Esophagus squamous epithelium (tissue), 5 donors: ENCODE measurements around the gene TOP2A. TPM values are rescaled to one million over a fixed set of nuclear protein-coding genes. Genes with fewer than 3 reads are reported as not detected.

ENCODE experiments used
- DNase-seq: peaks from one replicate; lab custom pipeline; 2025; lab: John Stamatoyannopoulos, UW
- H3K27ac ChIP-seq, 4 donors: fragments of 200-600 bp; sonication (generic); one replicate each; pipeline ENCODE4 v1.5.1; 2016 to 2019; ENCODE audit warnings: mild to moderate bottlenecking in 1 of 4
- H3K27me3 ChIP-seq, 4 donors: fragments of 200-600 bp; sonication (generic); 1 replicate in 3 of 4; 2 replicates in 1 of 4; pipeline versions ENCODE4 v1.5.1 to v1.6.0; 2017 to 2021; ENCODE audit warnings: antibody characterized with exemption in 1 of 4
- H3K36me3 ChIP-seq, 3 donors: fragments of 200-600 bp; sonication (generic); one replicate each; pipeline ENCODE4 v1.5.1; 2016 to 2019
- H3K4me1 ChIP-seq, 3 donors: fragments of 200-600 bp; sonication (generic); one replicate each; pipeline ENCODE4 v1.5.1; 2017 to 2019
- H3K4me3 ChIP-seq, 4 donors: fragments of 200-600 bp; sonication (generic); 1 replicate in 3 of 4; 2 replicates in 1 of 4; pipeline ENCODE4 v1.5.1; 2016 to 2019; ENCODE audit warnings: mild to moderate bottlenecking in 2 of 4, moderate library complexity in 1 of 4
- H3K9me3 ChIP-seq, 3 donors: fragments of 200-600 bp; sonication (generic); one replicate each; pipeline ENCODE4 v1.5.1; 2016 to 2019
- CTCF ChIP-seq, 6 experiments: fragments of 450-650 bp in 4 of 6; fragments of 200-600 bp in 2 of 6; sonication (generic) in 2 of 6; IDR thresholded peaks; one replicate each; pipeline ENCODE4 v1.5.1; 2016 to 2019; ENCODE audit warnings: antibody characterized with exemption in 6 of 6, mild to moderate bottlenecking in 4 of 6, moderate library complexity in 4 of 6
- POLR2A ChIP-seq, 4 donors: fragments of 450-650 bp; IDR thresholded peaks; one replicate each; pipeline ENCODE4 v1.6.1; 2017; ENCODE audit warnings: antibody characterized with exemption in 4 of 4, mild to moderate bottlenecking in 4 of 4, moderate library complexity in 3 of 4
- WGBS, 2 donors: methylation state at CpG; one replicate each; pipeline ENCODE4 v1.1.5; 2018; 5-methylcytosine and 5-hydroxymethylcytosine counted together
- intact Hi-C: fragments of 100-400 bp; cut with DNase I; formaldehyde crosslinking; loops from one replicate; pipeline ENCODE4 v1.15.0; 2022
- total RNA-seq, 4 donors: library from RNA; depleted of rRNA; stranded (reverse); fragments of >200 nt; gene quantifications; one replicate each; pipeline ENCODE4 v1.1.0, GENCODE V29; 2016
- donor health status: DM: yes; HTN: yes; CAD: no.

TOP2A gene
- total RNA-seq, 4 donors from 2014 or later, result 24.9 to 87.1 (median 50.6) TPM

GRCh38 chr17:40356990-40357881, 60.5 kb downstream of the TOP2A start:
- Histone ChIP-seq H3K4me3 (no peak overlapping the region), H3K27me3 (no peaks in the 10 kb centered on the region), H3K36me3 (peaks cover 7 to 41% (median 18%) of the 10 kb centered on the region in 3 donors), H3K27ac (peak overlapping the region in 2 of 4 donors; percentile 7 to 9), H3K4me1 (peaks cover 6 to 62% (median 11%) of the 10 kb centered on the region in 3 donors), H3K9me3 (no peaks in the 10 kb centered on the region)
- WGBS, 2 donors, result 40 to 71% methylated on average over 1 to 4 of the region's 19 CpGs
- TF ChIP-seq CTCF (IDR thresholded peaks at IDR 0.05) (no peak), POLR2A (IDR thresholded peaks at IDR 0.05) (no peak)
- DNase-seq, result no peak
- intact Hi-C loops, result loop anchor here (10.0 kb wide), 1 partner anchor 162 kb away; no protein-coding TSS in a partner anchor

GRCh38 chr17:40355804-40356758, 61.6 kb downstream of the TOP2A start:
- no peak for DNase-seq
- TF ChIP-seq POLR2A (IDR thresholded peaks at IDR 0.05) (no peak), CTCF (IDR thresholded peaks at IDR 0.05) (no peak)
- intact Hi-C loops, result loop anchor here (2.0 to 10.0 kb wide), 2 partner anchors 53 to 161 kb away; no protein-coding TSS in a partner anchor
- peak overlapping the region in 2 of 4 donors; percentile 31 to 63 for H3K27ac ChIP-seq
- H3K4me1 ChIP-seq, result peaks cover 4 to 62% (median 11%) of the 10 kb centered on the region in 3 donors
- WGBS, 2 donors, result 63 to 69% methylated on average over 6 to 17 of the region's 33 CpGs
- no peaks in the 10 kb centered on the region for H3K27me3 ChIP-seq
- no peak overlapping the region for H3K4me3 ChIP-seq
- H3K9me3 ChIP-seq, result no peaks in the 10 kb centered on the region
- peaks cover 11 to 52% (median 18%) of the 10 kb centered on the region in 3 donors for H3K36me3 ChIP-seq

GRCh38 chr17:40355123-40355803, 62.4 kb downstream of the TOP2A start:
- H3K27me3 ChIP-seq, result no peaks in the 10 kb centered on the region
- H3K9me3 ChIP-seq, result no peaks in the 10 kb centered on the region
- peaks cover 11 to 53% (median 18%) of the 10 kb centered on the region in 3 donors for H3K36me3 ChIP-seq
- 33 to 55% methylated on average over 2 to 17 of the region's 29 CpGs for WGBS, 2 donors
- intact Hi-C loops, result loop anchor here (2.0 to 10.0 kb wide), 2 partner anchors 52 to 160 kb away; no protein-coding TSS in a partner anchor
- no peak for TF ChIP-seq POLR2A (IDR thresholded peaks at IDR 0.05)
- TF ChIP-seq CTCF (IDR thresholded peaks at IDR 0.05), result peak; percentile 94 to 98 (median 96)
- no peak for DNase-seq
- H3K27ac ChIP-seq, result peak overlapping the region in 3 of 4 donors; percentile 9 to 34 (median 31)
- H3K4me3 ChIP-seq, result no peak overlapping the region
- peaks cover 7 to 66% (median 17%) of the 10 kb centered on the region in 3 donors for H3K4me1 ChIP-seq

GRCh38 chr17:40354221-40355122, 63.2 kb downstream of the TOP2A start:
- Histone ChIP-seq H3K9me3 (no peaks in the 10 kb centered on the region), H3K4me1 (peaks cover 14 to 69% (median 25%) of the 10 kb centered on the region in 3 donors), H3K27me3 (no peaks in the 10 kb centered on the region), H3K4me3 (no peak overlapping the region), H3K27ac (peak overlapping the region in 3 of 4 donors; percentile 9 to 34 (median 31)), H3K36me3 (peaks cover 11 to 55% (median 18%) of the 10 kb centered on the region in 3 donors)
- 86 to 91% methylated on average over 13 of the region's 30 CpGs for WGBS, 2 donors
- DNase-seq, result no peak
- intact Hi-C loops, result loop anchor here (2.0 to 10.0 kb wide), 2 partner anchors 52 to 160 kb away; no protein-coding TSS in a partner anchor
- TF ChIP-seq CTCF (IDR thresholded peaks at IDR 0.05) (no peak), POLR2A (IDR thresholded peaks at IDR 0.05) (no peak)
